Hepatic stellate cell (primary cell): Measurements from ENCODE around the gene CNPY1.
"Not testable (repeated sequence)": the region's sequence is repeated elsewhere in the genome, so short reads cannot be mapped to it uniquely, and the experiment has no call there.

Experiments used
- DNase-seq: peaks from one replicate; pipeline ENCODE4 v3.0.0; 2011; ENCODE audit warnings: low spot score

The CNPY1 gene

GRCh38 chr7:155578016-155578415, 31.7 kb upstream of the CNPY1 start:
- DNase-seq: no peak

GRCh38 chr7:155577509-155577905, 31.1 kb upstream of the CNPY1 start:
- DNase-seq: no peak

- DNase-seq: no peak
These were observed 30.6 kb upstream of the CNPY1 start for GRCh38 chr7:155576900-155577508.

- DNase-seq: no peak
These were observed 30.1 kb upstream of the CNPY1 start for GRCh38 chr7:155576416-155576815.

GRCh38 chr7:155574556-155575290, 28.4 kb upstream of the CNPY1 start:
- no peak for DNase-seq

GRCh38 chr7:155571581-155572345, 25.4 kb upstream of the CNPY1 start:
- no peak for DNase-seq

GRCh38 chr7:155570991-155571390, 24.6 kb upstream of the CNPY1 start:
- DNase-seq: no peak

- DNase-seq: no peak
These were observed 24.0 kb upstream of the CNPY1 start for GRCh38 chr7:155570171-155570958.

- no peak for DNase-seq
These were observed 23.3 kb upstream of the CNPY1 start for GRCh38 chr7:155569681-155570080.

- DNase-seq: no peak
These were observed 22.6 kb upstream of the CNPY1 start for GRCh38 chr7:155568842-155569494.

GRCh38 chr7:155568333-155568660, 21.9 kb upstream of the CNPY1 start:
- no peak for DNase-seq

GRCh38 chr7:155567646-155568332, 21.4 kb upstream of the CNPY1 start:
- DNase-seq: no peak

GRCh38 chr7:155566011-155566836, 19.9 kb upstream of the CNPY1 start:
- no peak for DNase-seq

- DNase-seq: no peak
These were observed 19.2 kb upstream of the CNPY1 start for GRCh38 chr7:155565596-155565995.

GRCh38 chr7:155562976-155563375, 16.6 kb upstream of the CNPY1 start:
- DNase-seq: not testable (repeated sequence)

- no peak for DNase-seq
These were observed 15.7 kb upstream of the CNPY1 start for GRCh38 chr7:155562106-155562505.

GRCh38 chr7:155560982-155561686, 14.8 kb upstream of the CNPY1 start:
- DNase-seq: no peak

GRCh38 chr7:155560196-155560885, 14.0 kb upstream of the CNPY1 start:
- no peak for DNase-seq

GRCh38 chr7:155559519-155560108, 13.3 kb upstream of the CNPY1 start:
- DNase-seq: no peak
